ENCODE results near the gene PPP3R2.
"Not testable (repeated sequence)": the region's sequence is repeated elsewhere in the genome, so short reads cannot be mapped to it uniquely, and the experiment has no call there.

The PPP3R2 gene

DNA sequence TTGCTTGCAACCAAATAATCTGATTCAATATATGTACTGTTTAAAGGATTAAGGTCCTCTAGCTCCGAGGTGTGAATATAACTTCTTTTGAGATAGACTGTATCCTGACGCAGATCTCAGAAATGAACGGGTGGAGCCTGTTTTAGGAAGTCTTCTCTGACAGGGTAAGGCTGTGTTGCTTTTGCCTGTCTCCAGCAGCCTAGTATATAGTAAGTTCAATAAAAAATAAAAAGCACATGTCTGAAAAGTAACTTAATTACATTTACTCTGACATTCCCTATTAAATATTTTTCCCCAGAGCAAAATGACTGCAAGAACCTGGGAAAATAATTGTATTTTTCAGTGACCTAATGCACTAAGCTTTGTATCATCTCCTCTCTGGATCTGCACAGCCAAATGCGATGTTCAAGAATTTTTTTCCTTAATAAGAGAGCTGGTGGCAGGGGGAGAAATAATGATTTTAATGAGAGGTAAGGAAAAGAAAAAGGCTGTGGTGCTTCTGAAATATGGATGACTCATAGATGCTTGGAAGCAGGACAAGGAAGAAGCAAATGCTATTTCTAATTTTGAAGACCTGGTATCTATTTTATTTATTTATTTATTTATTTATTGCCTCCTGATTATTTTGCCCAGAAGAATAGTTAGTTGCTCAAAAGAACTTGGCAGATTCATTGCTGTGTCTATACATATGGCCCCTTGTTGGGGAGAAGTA is 7.3 kb downstream of the PPP3R2 start:
- DNase-seq = no peak

DNA sequence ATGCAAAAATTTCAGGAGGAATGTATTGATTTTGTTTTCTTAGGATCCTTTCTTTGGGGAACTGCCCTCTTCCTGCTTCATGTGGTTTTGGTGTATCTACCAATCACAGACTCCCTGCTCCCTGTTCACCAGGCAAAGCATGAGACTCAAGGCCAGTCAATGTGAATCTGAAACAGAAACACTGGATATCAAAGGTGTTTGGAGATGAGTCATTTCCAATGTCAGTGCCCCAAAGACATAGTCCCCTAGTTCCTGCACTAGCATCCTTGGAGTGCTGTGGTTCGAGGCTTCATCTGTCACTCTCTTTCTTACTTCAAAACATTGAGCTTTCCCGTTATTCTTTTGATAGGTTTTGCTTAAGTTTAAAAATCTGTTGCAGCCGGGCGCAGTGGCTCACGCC is 8.1 kb downstream of the PPP3R2 start:
- no peak for DNase-seq

DNA sequence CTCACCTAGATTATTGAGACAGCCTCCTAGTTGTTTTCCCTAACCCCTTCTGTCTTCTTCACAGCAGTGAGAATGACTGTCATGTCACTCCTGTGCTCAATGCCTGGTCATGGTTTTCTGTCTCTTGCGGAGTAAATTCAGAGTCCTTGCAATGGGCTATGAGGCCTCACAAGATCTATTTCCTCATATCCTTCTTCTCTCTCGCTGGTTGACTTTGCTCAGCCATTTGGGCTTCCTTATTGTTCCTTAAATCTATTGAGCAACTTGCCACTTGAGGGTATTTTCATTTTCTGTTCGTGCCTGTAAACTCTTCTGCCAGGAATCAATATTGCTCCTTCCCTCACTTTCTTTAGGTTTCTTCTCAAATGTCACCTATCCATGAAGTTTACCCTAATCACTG is 9.0 kb downstream of the PPP3R2 start:
- no peak for DNase-seq

DNA sequence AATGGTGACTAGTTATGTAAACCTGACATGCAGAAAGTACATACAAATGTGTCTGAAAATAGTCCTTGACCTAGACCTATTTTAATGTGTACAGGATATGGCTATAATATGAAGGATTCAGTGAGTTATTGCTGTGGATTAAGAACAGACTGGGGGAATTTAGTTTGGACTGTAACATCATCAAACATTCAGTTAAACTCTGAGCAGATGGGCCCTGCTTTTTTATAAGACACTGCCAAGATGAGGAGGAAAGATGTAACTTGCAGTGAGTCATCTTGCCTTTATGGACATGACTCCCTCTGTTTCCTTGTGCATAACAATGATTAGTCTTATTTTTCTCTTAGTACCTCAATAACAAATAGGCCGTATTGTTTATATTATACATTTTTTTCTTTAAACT is 12.2 kb downstream of the PPP3R2 start:
- DNase-seq = no peak

DNA sequence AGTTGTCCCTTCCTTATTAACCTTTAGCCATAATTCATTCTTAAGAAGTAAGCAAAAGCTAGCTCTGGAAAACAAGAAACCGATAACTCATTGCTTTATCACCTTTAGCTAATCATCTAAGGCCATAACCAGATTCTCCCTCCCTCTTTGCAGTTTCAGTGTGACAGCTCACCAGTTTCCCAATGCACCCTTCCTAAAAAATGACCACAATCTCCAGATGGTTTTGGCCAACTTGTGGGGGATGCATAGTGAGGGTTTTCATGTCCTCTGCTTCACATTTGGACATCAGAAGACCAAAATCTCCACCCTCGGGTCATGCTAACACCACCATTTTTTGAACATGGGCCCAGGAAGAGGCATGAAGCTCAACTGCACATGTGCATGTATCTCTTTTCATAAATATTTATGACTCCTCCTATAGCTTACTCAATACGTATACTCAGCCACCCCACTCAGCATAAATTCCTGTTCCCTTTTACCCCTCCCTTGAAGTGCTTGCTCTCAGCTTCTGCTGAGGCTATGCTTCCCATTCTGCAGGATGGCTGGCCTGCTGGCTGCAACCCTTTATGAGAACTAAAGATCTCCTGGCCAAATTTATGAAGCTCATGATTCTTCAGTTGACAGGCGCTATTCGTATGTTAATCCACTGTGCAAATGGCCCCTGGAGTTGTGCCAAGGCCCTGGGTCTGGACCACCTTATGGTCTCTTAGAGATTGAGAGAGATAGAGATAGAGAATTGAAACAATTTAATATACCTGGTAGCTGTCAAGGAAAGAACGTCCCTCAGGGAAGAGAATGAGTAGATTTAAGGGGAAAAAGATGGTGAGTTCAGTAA is 14.8 kb downstream of the PPP3R2 start:
- DNase-seq = no peak

DNA sequence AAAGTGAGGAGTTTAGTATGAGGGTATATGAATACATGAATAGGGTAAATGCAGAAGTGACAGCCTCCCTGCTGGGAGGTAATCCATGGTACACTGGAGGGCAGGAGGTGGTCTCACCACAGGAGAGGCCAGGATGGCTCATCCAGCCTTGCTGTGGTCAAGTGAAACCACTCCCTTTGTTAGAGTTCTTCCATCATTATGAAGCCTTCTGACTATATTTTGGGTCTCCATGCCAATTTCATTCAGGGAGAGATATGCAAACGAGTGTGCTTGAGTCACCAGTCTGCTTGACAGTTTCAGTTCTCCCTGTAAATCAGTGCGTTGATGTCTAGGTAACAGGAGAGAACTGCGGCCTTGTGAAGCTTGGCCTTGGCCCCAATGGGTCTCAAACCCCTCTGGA is 16.4 kb downstream of the PPP3R2 start:
- no peak for DNase-seq

DNA sequence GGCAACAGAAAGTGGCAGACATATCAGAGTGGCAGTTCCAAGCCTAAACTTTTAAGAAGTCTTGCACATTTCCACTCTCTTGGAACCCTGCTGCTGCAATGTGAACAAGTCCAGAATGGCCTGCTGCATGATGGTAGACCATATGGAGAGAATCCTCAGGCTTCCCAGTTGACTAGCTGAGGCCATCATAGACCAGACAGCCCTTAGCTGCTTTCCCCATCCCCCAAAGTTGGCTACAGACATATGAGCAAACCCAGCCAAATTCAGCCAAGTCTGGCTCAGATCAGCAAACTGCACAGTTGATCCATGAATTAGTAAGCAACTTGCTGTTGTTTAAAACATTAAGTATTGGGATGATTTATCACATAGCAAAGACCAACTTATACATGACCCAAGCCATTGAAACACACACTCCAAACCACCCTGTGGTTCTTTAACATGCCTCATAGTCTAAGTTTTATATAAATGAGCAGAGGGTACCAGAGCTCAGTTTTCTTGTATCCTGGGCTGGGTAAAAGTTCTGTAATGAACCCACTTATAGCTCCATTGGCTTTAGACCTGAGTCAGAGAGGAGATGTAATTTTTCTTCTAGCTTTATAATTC is 19.9 kb downstream of the PPP3R2 start:
- DNase-seq = no peak

DNA sequence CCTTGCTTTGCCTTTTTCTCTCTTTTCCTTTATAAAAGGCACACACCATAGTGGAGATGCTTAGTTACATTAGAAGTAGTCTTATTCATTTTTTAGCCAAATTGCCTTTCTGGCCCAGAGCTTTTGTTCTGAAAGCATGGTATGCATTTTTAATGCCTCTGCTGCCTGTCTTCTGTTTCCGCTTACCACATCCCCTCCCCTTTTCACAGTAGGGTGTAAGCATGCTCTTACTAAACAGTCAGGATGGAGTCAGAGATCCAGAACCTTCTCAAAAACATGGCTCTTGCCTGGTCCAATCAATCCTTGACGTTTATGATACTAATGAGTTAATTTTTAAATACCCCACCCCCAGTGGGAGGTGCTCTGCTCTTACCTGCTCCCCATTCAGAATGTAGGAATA is 22.5 kb downstream of the PPP3R2 start:
- DNase-seq = no peak

DNA sequence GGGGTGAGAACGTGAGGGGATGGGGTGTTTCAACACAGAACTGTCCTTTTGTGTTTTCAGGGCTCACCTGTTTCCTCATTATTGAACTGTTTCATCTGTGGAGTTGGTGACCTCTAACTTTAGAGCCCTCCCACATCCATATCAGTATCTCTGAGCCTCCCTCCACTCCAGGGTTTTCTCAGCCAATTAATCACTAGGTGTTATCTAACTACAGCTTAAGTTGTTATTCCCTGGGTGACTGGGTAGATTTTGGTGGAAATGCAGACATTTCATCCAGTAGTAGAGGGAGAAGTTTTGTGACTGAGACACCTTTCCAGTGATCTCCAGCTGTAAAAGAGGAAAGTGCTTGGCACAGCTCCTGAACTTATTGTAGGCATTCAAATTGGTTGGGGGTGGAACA is 23.7 kb downstream of the PPP3R2 start:
- DNase-seq = no peak

DNA sequence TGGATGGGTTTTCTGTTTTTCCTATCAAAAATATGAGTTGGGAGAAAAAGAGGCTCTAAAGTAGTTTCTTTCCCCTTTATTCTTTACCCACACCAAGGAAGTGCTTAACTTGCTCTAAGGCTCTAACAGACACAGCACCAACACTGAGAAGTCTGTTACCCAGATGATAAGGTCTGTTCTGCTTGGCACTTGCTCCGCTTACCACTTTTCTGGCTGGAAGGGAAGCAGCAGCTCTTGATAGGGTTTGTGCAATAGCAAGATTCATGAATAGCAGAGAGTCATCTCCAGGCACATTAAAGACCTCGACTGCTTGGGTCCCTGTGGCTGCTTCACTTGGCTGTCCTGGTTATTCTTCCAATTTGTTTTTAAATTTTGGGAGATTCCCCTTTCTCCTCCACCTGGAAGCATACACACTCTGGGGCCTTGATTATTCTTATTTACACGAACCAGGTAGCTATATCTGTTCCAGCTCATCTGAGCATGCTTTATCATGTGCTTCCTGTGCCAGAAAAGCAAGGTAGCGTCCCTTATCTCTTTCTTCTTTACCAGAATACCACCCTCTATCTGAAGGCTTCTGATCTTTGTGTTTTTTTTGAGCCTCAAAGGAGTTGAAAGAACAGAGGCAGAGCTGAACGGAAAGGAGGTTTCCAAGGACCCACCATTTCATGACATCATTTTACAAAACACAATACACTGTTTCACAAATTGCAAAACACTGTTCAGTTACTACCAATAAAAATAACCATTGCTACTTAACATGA is 24.8 kb downstream of the PPP3R2 start:
- no peak for DNase-seq

DNA sequence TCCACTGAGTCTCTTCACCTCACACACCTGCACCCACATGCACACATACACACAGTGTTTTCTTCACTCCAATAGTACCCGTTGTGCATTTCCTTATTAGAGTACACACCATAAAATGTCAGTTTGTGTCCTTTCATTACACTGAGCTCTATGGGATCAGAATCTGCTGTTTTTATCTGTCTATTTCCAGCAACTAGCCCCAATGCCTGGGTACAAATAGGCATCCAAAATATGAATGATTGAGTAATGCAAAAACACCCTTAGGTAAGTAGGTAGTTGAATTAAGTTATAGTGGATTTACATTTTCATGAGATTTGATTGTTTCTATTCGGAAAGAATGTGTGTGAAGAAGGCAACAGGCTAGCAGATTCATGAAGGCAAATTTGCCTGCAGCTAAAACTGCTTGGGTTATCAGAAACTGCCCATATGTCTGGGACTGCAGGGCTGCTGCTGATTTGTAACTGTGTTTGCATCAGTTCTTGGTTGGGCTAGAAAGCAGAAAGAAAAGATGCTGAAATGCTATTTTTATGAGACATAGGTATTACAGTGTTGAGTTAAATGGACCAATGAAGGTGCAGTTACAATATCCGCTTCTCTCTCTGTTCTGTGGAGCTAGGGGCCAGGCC is 26.9 kb downstream of the PPP3R2 start:
- no peak for DNase-seq

DNA sequence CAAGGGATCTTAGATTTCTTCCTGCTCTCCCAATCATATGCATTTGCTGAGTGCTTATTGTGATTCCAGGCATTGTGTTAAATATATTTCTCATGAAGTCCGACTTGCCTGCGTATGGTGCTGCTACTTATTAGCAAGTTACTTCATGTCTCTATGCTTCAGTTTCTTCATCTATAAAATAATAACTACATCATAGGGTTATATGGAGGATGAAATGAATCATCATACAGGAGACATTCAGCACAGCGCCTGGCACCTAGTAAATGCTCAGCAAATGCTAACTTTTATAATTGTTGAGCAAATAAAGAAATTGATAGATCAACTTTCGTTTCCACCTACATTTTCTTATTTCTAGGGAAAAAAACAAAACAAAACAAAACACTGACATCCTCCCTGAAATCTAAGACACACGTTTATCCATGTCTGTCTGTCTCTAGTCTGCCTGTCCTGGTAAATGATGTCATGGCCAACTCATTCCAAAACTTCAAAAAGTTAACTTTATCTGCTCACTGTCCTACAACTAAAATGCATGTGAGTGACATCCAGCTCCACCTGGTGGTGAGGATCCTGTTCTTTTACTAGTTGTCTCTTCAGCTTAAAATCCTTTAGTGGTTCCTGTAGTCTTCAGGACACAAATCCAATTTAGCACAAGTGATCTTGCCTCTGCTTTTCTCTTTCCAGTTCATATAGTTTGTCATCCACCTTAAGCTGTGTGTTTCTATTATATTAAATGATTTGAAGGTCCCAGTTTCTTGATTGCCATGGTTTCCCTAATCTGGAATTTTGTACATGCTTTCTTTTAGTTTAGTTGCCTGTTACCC is 27.7 kb downstream of the PPP3R2 start:
- peak in 1 of 4 experiments; percentile 4 for DNase-seq

DNA sequence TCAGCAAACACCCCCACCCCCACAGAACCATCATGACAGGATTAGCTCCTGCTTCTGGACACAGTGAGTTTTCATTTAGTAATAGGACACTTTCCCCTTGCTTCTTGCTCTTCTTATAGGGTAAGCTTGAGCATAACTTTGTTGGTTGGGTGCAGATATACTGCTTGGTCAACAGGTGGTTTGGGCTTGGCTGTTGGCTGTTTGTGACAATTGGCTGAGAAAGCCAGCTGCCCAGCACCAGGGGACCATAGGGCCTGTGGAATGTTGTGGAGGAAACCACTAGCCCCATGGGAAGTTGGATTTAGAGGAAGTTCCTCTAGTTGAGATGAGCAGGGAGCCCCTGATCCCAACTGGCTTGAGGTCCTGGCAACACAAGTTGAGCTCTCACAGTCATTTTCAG is 30.5 kb downstream of the PPP3R2 start:
- DNase-seq = no peak

DNA sequence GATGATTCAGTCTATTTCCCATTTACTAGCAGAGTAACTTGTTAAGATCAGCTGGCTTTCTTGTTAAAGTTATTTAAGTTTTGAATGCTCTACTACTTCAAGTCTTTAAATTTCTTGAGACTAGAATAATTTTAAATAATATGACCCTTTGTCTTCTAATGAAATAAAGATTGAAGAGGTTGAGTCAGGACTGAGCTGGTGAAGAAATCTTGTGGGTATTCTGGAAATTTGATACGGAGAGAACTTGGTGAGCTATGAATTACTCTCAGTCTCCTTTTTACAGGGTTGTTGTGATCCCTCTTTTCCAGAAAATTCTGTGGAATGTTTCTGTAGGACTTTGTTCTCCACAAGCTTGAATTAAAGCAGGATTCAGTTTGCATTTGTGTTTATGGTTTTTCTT is 31.8 kb downstream of the PPP3R2 start:
- no peak for DNase-seq

DNA sequence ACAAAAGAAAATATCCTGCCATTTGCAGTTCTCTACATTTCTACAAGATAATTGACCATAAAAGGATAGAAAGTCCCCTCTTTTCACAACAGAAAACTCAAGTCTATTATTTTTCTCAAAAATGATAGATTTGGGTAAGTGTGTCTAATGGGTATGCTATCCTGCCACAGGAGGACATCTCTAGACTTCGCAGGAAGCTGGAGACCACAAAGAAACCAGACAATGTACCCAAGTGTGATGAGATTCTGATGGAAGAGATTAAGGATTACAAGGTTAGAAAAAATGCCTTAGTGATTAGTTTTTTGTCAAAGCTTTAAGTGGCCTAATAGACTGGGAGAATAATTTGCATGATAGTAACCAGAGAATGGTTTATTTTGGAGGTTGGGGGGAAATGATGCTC is 33.0 kb downstream of the PPP3R2 start:
- DNase-seq = no peak

DNA sequence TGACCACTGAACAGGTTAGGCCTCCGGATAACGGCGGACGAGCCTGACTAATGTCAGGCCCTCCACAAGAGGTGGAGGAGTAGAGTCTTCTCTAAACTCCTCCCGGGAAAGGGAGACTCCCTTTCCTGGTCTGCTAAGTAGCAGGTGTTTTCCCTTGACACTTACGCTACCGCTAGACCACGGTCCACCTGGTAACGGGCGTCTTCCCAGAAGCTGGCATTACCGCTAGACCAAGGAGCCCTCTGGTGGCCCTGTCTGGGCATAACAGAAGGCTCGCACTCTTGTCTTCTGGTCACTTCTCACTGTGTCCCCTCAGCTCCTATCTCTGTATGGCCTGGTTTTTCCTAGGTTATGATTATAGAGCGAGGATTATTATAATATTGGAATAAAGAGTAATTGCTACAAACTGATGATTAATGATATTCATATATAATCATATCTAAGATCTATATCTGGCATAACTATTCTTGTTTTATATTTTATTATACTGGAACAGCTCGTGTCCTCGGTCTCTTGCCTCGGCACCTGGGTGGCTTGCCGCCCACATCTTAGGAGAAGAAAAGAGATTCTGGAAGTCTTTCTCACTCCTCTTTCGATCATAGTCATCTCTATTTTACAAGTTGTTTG is 45.2 kb downstream of the PPP3R2 start:
- DNase-seq = not testable (repeated sequence)

DNA sequence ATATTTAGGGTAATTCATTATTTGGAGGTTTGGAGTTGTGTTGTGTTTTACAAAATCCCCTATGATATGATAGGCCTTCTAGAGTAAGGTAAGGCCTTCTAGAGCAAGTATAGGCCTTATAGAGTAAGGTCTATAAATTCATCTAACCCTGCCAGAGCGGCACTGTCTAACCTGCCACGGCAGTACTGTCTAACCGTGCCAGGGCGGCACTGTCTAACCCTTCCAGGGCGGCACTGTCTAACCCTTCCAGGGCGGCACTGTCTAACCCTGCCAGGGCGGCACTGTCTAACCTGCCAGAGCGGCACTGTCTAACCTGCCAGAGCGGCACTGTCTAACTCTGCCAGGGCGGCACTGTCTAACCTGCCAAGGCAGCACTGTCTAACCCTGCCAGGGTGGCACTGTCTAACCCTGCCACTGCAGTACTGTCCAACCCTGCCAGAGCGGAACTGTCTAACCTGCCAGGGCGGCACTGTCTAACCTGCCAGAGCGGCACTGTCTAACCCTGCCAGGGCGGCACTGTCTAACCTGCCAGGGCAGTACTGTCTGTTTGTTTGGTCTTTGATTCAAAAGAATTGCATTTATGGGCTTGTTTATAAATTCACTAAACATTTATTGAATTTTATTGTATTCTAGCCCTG is 51.6 kb downstream of the PPP3R2 start:
- no peak for DNase-seq

Measured in activated CD4-positive, CD25-positive, alpha-beta regulatory T cell (primary cell).